CD4-positive, alpha-beta T cell treated with Interleukin-15 for 4 hours (primary cell): Measurements from ENCODE around the gene GRM4.
"Not testable (repeated sequence)": the region's sequence is repeated elsewhere in the genome, so short reads cannot be mapped to it uniquely, and the experiment has no call there.

Experiments
- DNase-seq: peaks from one replicate; pipeline ENCODE4 v3.0.0-alpha.2; 2020; ENCODE audit warnings: low spot score

The GRM4 gene

DNA sequence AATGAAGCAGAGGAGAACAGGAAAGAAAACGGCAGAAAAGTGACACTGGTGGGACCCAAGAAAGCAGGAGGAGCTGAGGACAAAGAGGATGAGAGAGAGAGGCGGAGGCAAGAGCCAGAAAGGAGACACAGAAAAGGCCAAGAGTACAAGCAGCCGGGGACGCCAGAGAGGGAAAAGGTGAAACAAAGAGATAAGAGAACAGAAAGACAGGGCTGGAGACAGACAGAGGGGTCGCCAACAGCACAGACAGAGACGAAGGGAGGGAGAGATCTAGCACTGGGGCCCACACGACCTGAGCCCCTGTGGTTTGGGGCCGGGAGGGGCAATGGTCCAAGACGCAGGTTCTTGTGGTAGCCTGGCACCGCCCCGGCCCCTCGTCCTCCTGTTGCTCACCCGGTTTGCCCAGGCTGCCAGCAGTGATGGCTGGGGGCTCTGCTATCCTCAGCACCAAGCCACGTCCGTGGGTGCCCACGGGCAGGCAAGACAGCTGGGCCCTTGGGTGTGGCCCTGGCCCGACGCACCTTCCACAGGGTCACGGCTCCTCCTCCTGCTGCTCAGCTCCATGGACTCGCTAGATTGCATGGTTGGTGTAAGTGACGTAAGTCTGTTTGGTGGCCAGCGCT lies 123.5 kb downstream of the GRM4 start:
- DNase-seq = no peak

GRCh38 chr6:34021554-34022190 lies 124.2 kb downstream of the GRM4 start:
- no peak for DNase-seq

DNA sequence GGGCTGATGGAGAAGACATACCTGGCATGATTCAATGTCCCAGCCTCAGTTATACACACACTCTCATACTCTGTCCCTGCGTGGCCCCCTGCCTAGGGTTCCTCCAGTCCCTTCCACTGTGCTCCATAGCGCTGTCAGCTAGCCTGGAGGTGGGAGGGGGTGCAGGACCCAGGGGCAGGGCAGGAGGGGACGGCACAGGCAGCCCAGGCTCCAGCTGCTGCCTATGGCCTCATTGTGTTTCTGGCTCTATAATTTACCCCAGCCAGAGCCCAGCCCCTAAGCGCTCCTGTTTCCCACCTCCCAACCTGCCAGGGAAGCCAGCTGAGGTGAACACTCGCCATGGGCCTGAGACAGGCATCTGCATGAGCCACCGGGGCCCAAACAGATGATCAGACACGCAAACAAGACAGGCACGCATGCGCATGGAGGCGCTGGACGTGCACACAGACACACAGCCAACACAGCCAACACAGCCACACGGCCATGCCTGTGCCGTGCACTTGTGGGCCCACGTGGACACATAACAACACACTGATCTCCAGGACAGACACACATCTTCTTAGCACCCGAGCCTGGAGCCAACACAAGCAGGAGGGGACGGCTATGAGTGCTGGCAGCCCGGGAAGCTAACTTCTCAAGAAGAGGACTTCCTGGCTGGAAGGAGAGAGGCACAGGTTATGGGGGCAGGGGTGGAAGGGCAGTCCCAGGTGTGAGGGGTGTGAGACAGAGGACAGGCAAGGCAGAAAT lies 124.9 kb downstream of the GRM4 start:
- DNase-seq = no peak

DNA sequence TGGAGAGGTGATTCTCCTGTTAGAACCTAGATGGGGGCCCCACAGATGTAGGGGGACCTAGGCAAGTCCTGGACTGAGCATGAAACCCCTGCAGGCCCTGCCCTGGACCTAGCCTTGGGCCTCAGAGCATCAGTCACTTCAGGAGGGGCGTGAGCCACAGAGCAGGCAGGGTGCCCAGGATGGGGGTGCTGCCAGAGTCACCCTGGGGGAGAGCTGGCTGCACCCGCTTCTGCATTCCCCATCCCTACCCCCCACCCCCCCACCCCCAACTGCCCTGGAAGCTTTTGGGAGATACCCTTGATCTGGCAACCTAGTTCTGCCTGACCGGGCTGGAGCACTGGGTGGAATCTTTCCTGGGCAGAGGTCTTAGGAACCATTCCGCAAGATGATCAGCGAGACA lies 125.6 kb downstream of the GRM4 start:
- no peak for DNase-seq

DNA sequence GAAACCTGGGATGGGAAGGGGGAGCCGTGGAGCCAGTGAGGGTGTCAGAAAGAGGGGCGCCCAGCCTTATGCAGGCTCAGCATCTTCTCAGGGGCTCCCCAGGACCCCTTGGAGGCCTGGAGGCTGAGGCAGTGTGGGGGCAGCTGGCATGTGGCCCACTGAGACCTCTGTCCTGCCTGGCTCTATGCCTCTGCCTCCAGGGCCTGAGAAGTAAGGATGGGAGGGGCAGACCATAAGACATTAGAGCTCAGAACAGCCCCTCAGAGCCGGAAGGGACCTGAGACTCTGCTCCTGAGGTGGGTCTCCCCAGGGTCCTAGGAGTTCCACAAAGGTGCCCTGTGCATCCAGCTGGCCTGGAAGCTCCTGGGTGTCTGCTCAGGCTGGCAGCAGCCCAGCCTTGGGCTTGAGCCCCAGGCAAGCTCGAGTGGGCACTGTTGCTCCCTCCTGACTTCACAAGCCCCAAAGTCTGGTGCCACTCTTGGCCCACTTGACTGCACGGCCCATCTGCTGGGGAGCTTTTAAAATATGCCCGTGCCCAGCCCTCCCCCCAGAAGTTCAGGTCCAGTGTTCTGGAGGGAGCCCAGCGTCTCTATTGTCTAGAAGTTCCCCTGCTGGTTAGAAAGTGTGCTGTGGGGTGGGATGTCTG lies 126.8 kb downstream of the GRM4 start:
- no peak for DNase-seq

DNA sequence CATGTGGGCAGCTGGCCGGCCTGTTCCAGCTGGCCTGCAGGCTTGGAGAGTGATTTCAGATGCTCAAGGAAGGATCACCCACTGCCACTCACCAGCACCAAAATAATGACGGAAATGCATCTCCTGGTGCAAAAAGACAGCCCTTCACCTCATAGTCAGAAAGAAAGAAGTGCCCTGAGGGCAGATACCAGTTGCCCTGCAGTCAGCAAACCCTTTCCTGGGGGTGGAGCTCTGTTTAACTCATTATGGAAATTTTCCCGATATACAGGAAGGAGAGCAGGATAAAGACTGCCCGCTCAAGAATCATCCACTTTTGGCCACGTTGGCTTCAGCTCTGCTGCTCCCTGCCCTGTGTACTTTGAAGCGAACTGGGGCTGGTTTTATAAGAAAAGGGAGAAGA lies 127.9 kb downstream of the GRM4 start:
- no peak for DNase-seq

GRCh38 chr6:34017106-34017805 lies 128.6 kb downstream of the GRM4 start:
- no peak for DNase-seq

GRCh38 chr6:34016573-34016972 lies 129.3 kb downstream of the GRM4 start:
- not testable (repeated sequence) for DNase-seq

DNA sequence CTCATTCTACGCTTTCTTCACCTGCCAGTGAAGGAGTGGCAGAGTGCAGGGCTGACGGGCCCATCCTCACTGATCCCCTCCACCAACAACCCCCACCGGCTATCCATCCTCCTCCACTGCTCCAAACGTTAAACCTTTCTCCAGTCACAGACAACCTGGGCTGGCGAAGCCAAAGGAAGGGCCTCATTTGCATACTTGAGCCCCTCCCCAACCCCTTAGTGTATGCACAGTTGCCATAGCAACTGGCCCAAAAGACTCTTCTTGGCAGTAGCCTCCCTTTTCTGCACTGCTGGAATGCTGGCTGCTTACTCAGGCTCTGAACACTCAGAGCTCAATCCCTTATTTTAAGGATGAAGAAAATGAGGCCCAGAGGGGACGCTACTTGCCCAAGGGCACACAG lies 130.3 kb downstream of the GRM4 start:
- no peak for DNase-seq

DNA sequence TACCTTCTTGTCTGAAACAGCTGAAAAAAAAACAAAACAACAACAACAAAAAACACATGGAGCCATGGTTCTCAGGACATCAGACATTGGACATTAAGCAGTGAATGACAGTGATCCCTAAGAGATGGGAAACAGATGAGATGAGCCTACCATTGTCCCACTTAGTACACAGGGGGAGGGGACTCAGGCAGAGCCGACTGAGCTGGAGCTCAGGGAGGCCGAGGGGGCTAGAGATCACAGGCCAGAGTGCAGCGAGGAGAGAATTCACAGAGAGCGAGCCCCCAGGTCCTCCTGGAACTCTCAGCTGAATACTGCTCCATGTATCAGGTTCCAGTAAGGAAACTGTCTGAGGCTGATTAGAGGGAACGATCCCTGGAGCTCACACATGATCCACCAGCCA lies 134.6 kb downstream of the GRM4 start:
- DNase-seq = no peak

GRCh38 chr6:34005901-34006531 lies 139.9 kb downstream of the GRM4 start:
- no peak for DNase-seq

DNA sequence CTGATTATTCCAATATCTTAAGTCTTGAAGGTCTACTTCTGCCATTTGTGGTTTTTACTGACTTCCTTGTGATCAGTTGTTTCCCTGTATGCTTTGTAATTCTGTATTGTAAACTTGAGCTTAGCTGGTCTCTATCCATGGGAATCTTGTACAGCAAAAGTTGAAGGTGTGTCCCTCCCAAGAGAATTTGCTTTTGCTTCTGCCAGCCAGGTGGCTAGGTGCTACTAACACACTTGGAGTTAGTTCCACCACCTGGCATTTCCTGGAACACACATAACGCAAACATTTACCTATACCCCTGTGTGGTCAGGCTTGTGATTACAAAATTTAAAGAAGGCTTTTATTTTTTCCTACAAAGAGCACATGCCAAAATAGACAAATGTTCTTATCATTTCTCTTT lies 141.2 kb downstream of the GRM4 start:
- no peak for DNase-seq

- DNase-seq = no peak
Observed at GRCh38 chr6:34003962-34004361, 141.9 kb downstream of the GRM4 start.

- DNase-seq = no peak
Observed at GRCh38 chr6:34001706-34002621, 143.9 kb downstream of the GRM4 start.

DNA sequence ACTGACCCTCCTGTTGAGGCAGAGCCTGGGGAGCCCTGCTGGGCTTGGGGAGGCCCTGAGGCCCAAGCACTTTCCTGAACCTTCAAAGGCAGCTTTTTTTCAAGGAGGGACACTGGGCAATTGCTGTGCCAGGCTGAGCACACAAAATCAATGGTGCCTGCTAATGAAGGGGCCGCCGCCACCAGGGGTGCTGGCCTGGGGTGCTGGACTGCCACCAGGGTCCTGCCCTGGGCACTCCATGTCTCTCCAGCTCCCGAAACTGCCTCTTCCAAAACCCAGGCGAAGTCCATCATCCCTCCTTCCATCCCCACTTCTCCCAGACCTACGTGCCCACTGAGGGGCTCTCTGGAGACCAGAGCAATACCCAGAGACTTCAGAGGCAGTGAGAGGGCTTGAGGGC lies 145.6 kb downstream of the GRM4 start:
- DNase-seq = no peak

GRCh38 chr6:33999567-33999966 lies 146.3 kb downstream of the GRM4 start:
- DNase-seq = no peak

DNA sequence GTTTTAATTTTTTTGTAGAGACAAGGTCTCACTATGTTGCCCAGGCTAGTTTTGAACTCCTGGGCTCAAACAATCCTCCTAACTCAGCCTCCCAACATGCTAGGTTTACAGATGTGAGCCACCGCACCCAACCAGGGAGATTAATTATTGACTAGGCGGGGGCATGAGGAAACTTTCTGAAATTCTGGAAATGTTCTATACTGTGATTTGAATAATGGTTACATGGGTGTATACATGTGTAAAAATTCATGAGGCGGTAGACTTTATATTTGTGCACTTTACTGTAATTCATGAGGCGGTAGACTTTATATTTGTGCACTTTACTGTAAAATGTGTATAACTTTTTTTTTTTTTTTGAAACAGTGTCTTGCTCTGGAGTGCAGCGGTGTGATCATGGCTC lies 147.2 kb downstream of the GRM4 start:
- DNase-seq = no peak

DNA sequence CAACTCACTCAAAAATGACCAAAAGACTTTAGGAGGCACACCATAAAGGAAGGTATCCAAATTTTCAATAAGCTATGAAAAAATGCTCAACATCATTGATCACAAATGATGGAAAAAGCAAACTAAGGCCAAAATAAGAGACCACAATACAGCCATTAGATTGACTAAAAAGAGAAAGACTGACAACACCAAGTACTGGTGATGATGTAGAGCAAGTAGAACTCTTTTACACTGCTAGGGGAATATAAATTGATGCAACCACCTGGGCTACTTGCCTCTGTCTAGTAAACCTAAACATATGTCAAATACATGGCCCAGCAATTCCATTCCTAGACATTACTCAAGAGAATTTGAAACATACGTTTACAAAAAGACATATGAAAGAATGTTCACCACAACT lies 148.6 kb downstream of the GRM4 start:
- DNase-seq = no peak

- DNase-seq = no peak
Observed at GRCh38 chr6:33996120-33996475, 149.8 kb downstream of the GRM4 start.

- DNase-seq = no peak
Observed at GRCh38 chr6:33995309-33996119, 150.4 kb downstream of the GRM4 start.
